Naive B cell (primary cell): ENCODE data around the gene ENTHD1. TPM values are rescaled to one million over a fixed set of nuclear protein-coding genes. Genes with fewer than 3 reads are reported as not detected.

Experiments
- ATAC-seq, 2 donors: fragments of 150-1000 bp; cut with Tn5 transposase; 2 replicates each; pipeline ENCODE4 v1.10.0; 2021; ENCODE audit warnings: low read depth in 2 of 2, mild to moderate bottlenecking in 2 of 2, moderate library complexity in 2 of 2
- DNase-seq: peaks from one replicate; pipeline ENCODE4 v3.0.0; 2022
- H3K27ac Mint-ChIP-seq, 6 donors: one replicate each; pipeline ENCODE4 v1.8.0; 2020 to 2022; ENCODE audit warnings: mild to moderate bottlenecking in 6 of 6, mixed read lengths in 6 of 6, moderate library complexity in 5 of 6, inconsistent platforms in 2 of 6
- H3K27me3 Mint-ChIP-seq, 3 donors: one replicate each; pipeline ENCODE4 v1.8.0; 2021 to 2022; ENCODE audit warnings: mixed read lengths in 3 of 3, mild to moderate bottlenecking in 1 of 3
- H3K36me3 Mint-ChIP-seq, 2 donors: one replicate each; pipeline ENCODE4 v1.8.0; 2020 to 2022; ENCODE audit warnings: mixed read lengths in 2 of 2, inconsistent platforms in 1 of 2, mild to moderate bottlenecking in 1 of 2
- H3K4me1 Mint-ChIP-seq, 3 donors: one replicate each; pipeline ENCODE4 v1.8.0; 2020 to 2022; ENCODE audit warnings: mixed read lengths in 3 of 3, inconsistent platforms in 1 of 3, mild to moderate bottlenecking in 1 of 3, moderate library complexity in 1 of 3
- H3K4me3 Mint-ChIP-seq, 8 donors: one replicate each; pipeline ENCODE4 v1.8.0; 2020 to 2022; ENCODE audit warnings: mild to moderate bottlenecking in 8 of 8, mixed read lengths in 8 of 8, moderate library complexity in 8 of 8, inconsistent platforms in 2 of 8
- H3K9me3 Mint-ChIP-seq, 7 donors: one replicate each; pipeline ENCODE4 v1.8.0; 2020 to 2022; ENCODE audit warnings: mixed read lengths in 7 of 7, mild to moderate bottlenecking in 5 of 7, inconsistent platforms in 2 of 7, moderate library complexity in 1 of 7
- polyA plus RNA-seq, 6 donors: library from polyadenylated mRNA; unstranded; fragments of 300-500 nt; fragmentation: Illumina TruSeq; gene quantifications; one replicate each; pipeline ENCODE4 v1.2.3, GENCODE V29; 2021; ENCODE audit warnings: low read depth in 6 of 6

Gene ENTHD1
- polyA plus RNA-seq, 6 donors from 2014 or later: not detected

DNA sequence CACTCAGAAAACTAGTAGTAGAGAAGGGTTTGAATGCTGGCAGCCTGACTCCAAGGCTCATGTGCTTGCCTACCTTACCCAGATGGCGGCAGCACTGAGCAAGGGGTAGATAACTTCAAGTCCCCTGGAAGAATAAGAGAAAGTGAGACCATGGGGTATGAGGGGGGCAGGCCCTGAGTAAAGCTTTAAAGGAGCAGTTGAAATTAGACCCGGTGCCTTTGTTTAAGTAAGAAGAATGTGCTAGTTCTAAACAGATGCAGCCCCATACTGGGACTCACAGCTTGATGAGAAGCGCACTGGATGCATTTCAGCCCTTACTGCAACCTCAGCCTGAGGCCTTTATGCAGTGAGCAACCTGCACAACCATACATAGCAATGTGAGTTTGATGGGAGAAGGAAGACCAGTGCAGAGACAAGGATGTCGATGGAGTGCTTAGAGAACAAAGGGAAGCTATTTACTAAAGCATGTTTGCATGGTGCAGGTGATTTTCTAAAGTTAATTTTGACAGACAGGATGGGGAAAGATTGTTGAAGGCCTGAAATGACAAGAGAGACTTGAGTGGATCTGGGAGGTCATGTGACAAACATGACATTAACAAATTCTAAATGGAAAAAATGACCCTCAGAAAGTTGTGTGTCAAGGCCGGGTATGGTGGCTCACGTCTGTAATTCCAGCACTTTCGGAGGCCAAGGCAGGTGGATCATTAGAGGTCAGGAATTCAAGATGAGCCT is 39.5 kb upstream of the ENTHD1 start:
- Mint-ChIP-seq H3K4me3 (peak overlapping the region in 7 of 8 donors; percentile 1 to 83 (median 59)), H3K9me3 (no peaks in the 10 kb centered on the region), H3K27me3 (no peaks in the 10 kb centered on the region), H3K36me3 (peaks cover 0 to 3% of the 10 kb centered on the region in 2 donors), H3K4me1 (peaks cover 43 to 62% (median 56%) of the 10 kb centered on the region in 3 donors), H3K27ac (peak overlapping the region; percentile 6 to 91 (median 88))
- DNase-seq: no peak
- ATAC-seq: peak; percentile 15 to 22

DNA sequence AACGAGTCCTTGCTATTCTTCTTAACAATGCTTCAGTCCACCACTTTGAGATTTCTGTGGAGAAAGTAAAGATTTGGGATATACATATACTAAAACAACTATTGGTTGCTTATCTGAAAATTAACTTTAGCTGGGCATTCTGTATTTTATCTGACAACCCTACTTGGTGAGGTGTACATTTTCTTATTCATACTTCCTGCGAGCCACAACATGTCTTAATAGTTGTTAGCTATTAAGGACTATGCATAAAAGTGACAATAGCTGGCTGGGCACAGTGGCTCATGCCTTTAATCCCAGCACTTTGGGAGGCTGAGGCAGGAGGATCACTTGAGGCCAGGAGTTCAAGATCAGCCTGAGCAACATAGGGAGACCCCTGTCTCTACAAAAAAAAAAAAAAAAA is 38.6 kb upstream of the ENTHD1 start:
- H3K27me3 Mint-ChIP-seq: no peaks in the 10 kb centered on the region
- peak overlapping the region in 1 of 6 donors; percentile 6 for H3K27ac Mint-ChIP-seq
- peaks cover 40 to 53% (median 46%) of the 10 kb centered on the region in 3 donors for H3K4me1 Mint-ChIP-seq
- DNase-seq: no peak
- peaks cover 0 to 8% of the 10 kb centered on the region in 2 donors for H3K36me3 Mint-ChIP-seq
- no peak for ATAC-seq
- H3K4me3 Mint-ChIP-seq: no peak overlapping the region
- no peaks in the 10 kb centered on the region for H3K9me3 Mint-ChIP-seq

DNA sequence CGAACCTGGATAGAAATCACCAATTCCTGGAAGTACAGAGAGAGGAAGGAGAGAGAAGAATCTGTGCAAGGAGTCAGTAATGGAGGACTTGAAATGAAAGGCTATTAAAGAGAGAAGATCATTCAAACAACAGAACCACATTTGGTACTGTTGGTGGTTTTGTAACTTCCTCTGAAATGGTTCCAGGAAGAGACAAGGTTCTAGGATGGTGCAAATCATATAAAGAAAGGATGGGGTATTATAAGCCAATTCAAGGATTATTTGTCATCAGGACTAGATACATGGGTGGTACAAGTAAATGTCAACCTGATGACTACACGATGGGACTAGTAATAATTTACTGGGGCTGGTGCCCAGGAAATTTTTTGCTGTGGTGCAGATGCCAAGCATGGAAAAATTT is 37.7 kb upstream of the ENTHD1 start:
- Mint-ChIP-seq H3K4me1 (peaks cover 34 to 53% (median 42%) of the 10 kb centered on the region in 3 donors), H3K4me3 (no peak overlapping the region), H3K9me3 (no peaks in the 10 kb centered on the region), H3K36me3 (peaks cover 0 to 12% of the 10 kb centered on the region in 2 donors), H3K27me3 (no peaks in the 10 kb centered on the region), H3K27ac (no peak overlapping the region)
- DNase-seq: no peak
- no peak for ATAC-seq

DNA sequence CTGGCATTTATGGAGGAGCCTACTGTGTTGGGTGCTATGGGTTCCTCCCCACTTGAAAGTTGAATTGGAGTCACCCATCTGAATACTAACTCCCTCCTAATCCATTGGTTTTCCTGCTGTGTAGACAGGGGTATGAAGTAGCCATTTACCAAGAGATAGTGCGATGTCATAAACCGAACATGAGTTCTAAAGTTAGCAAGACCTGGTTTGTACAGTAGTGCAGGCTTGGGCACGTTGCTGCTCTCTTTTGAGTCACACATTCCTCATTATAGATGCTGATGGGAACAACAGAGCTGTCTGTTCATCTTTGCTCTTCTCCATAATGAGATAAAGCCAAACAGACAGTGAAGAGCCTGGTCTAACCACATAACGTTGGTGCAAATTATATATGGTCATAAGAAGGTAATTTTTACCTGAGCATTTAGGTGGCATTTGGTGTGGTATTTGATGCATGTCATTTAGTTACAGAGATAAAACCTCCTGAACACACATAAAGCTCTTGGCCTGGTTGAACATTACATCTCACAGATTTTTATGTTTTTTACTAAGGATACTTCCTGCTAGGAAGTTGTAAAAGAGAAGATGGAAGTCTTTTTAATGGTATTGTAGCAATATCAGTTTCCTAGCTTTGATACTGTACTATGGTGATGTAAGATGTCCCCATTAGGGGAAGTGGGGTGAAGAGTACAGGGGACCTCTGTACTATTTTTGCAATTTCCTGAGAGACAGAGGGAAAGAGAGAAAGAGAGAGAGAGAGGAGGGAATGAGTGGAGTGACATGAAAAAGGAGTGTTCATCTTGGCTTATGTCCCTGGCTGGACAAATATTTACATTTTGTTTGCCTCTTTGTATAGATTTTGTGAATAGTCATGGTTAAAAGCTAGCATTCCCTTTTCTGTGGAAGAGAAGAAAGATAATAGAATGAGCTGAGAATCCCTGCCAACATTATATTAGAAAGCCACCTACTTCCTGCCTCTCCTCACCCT is 35.3 kb upstream of the ENTHD1 start:
- Mint-ChIP-seq H3K4me3 (no peak overlapping the region), H3K27me3 (no peaks in the 10 kb centered on the region), H3K4me1 (peaks cover 33 to 53% (median 36%) of the 10 kb centered on the region in 3 donors), H3K36me3 (peaks cover 0 to 14% of the 10 kb centered on the region in 2 donors), H3K27ac (peak overlapping the region in 1 of 6 donors; percentile 4), H3K9me3 (no peaks in the 10 kb centered on the region)
- ATAC-seq (no peak), DNase-seq (no peak)

DNA sequence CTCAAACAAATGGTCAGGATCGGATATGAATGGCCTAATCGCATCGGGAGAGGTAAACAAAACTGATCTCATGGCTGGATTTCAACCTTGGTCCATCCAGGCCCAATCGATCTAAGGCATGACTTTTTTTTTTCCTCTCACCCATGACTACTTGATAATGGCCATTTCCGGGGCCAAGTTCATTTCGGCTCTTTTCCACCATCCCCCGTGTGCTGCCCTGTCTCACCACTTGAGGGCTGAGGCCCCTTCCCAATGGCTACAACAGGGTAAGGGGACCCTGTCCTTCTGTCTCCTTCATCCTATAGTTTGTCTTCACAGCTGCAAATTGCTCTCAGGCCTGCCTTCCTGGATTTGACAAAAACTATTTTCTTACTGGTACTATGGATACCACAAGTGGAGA is 34.0 kb upstream of the ENTHD1 start:
- no peak for ATAC-seq
- peak overlapping the region in 1 of 8 donors; percentile 36 for H3K4me3 Mint-ChIP-seq
- peaks cover 1 to 14% of the 10 kb centered on the region in 2 donors for H3K36me3 Mint-ChIP-seq
- no peaks in the 10 kb centered on the region for H3K27me3 Mint-ChIP-seq
- peak overlapping the region in 2 of 6 donors; percentile 35 to 44 for H3K27ac Mint-ChIP-seq
- no peak for DNase-seq
- H3K4me1 Mint-ChIP-seq: peaks cover 23 to 45% (median 26%) of the 10 kb centered on the region in 3 donors
- H3K9me3 Mint-ChIP-seq: no peaks in the 10 kb centered on the region

DNA sequence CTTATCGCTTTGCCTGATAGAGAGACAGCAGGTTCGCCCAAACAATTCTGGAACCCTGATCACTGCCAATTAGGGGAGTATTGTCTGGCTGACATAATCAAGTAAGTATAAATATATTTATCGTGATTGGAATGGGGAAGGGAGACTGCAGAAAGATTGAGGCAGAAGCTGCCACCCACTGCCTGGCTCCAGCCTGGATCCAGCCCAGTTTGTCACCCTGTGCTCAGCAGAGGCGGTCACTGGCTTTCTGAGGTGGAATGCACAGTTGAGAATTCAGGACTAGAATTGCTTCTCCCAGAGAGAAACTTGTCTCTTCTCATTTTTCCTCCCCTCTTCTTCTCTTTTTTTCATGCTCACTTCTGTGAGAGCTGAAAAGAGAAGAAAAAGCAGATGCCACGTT is 33.2 kb upstream of the ENTHD1 start:
- peak overlapping the region in 2 of 8 donors; percentile 48 to 50 for H3K4me3 Mint-ChIP-seq
- H3K9me3 Mint-ChIP-seq: no peaks in the 10 kb centered on the region
- peaks cover 9 to 14% of the 10 kb centered on the region in 2 donors for H3K36me3 Mint-ChIP-seq
- H3K4me1 Mint-ChIP-seq: peaks cover 31 to 46% (median 34%) of the 10 kb centered on the region in 3 donors
- DNase-seq: no peak
- no peak for ATAC-seq
- H3K27ac Mint-ChIP-seq: peak overlapping the region in 1 of 6 donors; percentile 43
- no peaks in the 10 kb centered on the region for H3K27me3 Mint-ChIP-seq

DNA sequence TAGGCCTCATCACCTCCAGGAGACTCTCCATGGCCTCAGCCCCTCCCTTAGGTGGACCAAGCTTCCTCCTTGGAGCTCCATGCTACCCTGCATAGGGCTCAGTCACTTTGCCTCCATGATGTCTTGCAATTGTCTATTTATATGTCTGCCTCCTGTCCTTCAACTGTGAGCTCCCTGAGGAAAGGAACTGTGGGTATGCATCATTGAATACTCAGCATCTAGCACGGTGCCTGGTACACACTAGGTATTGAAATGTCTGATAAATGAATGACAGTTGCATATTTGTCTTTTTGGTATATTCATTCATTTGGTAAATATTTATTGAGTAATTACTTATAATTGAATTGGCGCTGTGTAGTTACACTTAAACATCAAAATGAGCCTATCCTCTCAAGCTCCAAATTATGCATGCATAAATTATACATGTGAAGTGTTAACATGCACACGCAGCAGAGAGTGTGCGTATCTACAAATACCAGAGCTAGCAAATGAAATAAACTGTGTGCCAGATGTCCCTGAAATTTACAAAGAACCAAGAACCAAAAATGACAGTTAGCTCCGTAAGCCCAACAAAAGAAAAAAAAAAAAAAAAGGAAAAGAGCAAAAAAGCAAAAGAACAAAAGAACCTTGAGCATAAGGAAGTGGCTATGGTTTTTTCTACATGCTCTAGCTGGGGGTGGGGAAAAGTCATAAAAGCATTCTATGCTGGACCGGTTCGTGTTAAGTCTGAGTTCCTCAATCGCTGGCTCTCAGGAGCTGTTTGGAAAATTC is 32.5 kb upstream of the ENTHD1 start:
- Mint-ChIP-seq H3K27ac (peak overlapping the region in 4 of 6 donors; percentile 43 to 82 (median 62)), H3K27me3 (no peaks in the 10 kb centered on the region), H3K36me3 (peaks cover 10 to 14% of the 10 kb centered on the region in 2 donors), H3K4me3 (peak overlapping the region in 4 of 8 donors; percentile 17 to 50 (median 26)), H3K4me1 (peaks cover 31 to 48% (median 39%) of the 10 kb centered on the region in 3 donors), H3K9me3 (no peaks in the 10 kb centered on the region)
- ATAC-seq (no peak), DNase-seq (no peak)

DNA sequence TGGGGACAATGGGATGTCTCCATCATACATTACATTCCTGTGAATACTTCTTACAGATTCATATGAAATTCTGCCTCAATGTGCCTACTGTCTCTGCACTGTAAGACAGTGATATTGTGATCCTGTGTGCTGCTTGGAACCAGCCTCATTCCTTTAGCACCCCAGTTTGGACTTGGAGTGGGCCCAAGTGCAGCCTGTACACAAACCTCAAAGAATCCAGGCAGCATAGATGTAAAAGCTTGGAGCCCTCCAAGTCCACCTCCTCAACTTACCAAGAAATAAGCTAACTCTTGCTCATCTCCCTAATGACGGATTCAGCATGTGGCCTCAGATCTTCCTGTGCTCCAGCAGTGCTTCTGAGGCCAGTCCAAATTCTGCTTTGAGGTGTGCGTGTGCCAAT is 31.7 kb upstream of the ENTHD1 start:
- Mint-ChIP-seq H3K4me1 (peaks cover 31 to 56% (median 47%) of the 10 kb centered on the region in 3 donors), H3K27me3 (no peaks in the 10 kb centered on the region)

DNA sequence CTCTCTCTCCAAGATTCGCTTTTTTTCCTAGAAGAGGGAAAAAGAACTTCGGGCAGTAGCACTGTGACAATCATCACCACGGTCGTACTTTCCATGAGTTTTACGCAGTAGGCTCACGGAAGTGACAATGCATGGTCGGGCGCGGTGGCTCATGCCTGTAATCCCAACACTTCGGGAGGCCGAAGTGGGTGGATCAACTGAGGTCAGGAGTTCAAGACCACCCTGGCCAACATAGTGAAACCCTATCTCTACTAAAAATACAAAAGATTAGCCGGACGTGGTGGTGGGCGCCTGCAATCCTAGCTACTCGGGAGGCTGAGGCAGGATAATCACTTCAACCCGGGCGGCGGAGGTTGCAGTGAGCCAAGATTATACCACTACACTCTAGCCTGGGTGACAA is 30.7 kb upstream of the ENTHD1 start:
- Mint-ChIP-seq H3K36me3 (peaks cover 10 to 14% of the 10 kb centered on the region in 2 donors), H3K27ac (no peak overlapping the region), H3K9me3 (no peaks in the 10 kb centered on the region), H3K4me1 (peaks cover 31 to 59% (median 56%) of the 10 kb centered on the region in 3 donors), H3K27me3 (no peaks in the 10 kb centered on the region), H3K4me3 (no peak overlapping the region)
- DNase-seq (no peak), ATAC-seq (no peak)

More for the DNA sequence above, 31.7 kb upstream of the ENTHD1 start:
- ATAC-seq (no peak), DNase-seq (no peak)
- Mint-ChIP-seq H3K27ac (peak overlapping the region in 3 of 6 donors; percentile 26 to 82 (median 64)), H3K36me3 (peaks cover 10 to 14% of the 10 kb centered on the region in 2 donors), H3K9me3 (no peaks in the 10 kb centered on the region), H3K4me3 (peak overlapping the region in 2 of 8 donors; percentile 17 to 29)

DNA sequence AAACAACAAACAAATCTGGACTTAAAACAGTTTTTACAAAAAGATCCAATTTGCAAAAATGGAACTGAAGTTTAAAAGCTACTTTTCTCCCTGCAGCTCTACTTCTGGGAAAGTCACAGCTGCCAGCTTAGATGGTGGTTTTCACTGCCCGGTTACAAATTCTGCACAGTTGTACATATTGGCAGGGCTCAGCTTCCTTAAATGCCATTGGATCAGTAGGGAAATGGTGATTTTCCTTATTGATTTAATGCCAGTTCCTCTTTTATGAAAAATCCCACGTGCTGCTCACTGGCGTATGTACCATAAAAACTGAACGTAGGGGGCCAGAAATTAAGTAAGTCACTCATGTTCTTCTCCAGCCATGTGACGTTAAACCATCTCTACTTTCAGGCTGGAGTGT is 30.1 kb upstream of the ENTHD1 start:
- Mint-ChIP-seq H3K4me1 (peaks cover 31 to 59% (median 57%) of the 10 kb centered on the region in 3 donors), H3K27ac (no peak overlapping the region), H3K27me3 (no peaks in the 10 kb centered on the region), H3K9me3 (no peaks in the 10 kb centered on the region), H3K36me3 (peaks cover 10 to 14% of the 10 kb centered on the region in 2 donors), H3K4me3 (no peak overlapping the region)
- DNase-seq: no peak
- no peak for ATAC-seq

DNA sequence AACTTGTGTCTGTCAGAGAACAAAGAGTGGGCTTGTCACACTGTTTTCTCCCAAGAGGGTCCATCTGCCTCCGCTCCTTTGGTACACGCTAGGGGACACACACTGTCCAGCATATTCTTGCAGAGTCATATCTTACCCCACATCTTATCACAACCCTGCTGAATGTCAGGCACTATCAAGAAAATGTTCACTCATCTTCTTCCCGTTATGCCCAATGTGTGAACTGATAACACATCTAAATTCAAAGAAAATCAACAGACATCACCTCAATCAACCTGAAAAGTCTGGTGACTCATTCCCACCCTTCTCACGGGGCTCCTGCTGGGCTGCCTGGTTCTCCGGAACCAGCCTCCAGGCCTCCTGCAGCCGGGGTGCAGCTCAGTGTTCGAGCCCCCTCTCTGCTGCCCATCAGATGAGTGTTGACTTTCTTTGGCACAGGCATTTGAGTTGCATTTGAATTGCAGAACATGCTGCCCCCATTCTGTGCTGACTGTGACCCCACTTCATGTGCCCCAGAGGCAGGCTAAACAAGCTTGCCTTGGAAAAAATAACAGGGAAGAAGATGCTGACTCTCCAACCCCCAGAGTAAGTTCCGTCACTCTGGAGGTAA is 26.7 kb upstream of the ENTHD1 start:
- DNase-seq (no peak), ATAC-seq (no peak)
- H3K9me3 Mint-ChIP-seq: no peaks in the 10 kb centered on the region
- H3K36me3 Mint-ChIP-seq: peaks cover 4 to 10% of the 10 kb centered on the region in 2 donors
- H3K4me3 Mint-ChIP-seq: no peak overlapping the region
- no peaks in the 10 kb centered on the region for H3K27me3 Mint-ChIP-seq
- peak overlapping the region in 1 of 6 donors; percentile 24 for H3K27ac Mint-ChIP-seq
- peaks cover 25 to 67% (median 61%) of the 10 kb centered on the region in 3 donors for H3K4me1 Mint-ChIP-seq

DNA sequence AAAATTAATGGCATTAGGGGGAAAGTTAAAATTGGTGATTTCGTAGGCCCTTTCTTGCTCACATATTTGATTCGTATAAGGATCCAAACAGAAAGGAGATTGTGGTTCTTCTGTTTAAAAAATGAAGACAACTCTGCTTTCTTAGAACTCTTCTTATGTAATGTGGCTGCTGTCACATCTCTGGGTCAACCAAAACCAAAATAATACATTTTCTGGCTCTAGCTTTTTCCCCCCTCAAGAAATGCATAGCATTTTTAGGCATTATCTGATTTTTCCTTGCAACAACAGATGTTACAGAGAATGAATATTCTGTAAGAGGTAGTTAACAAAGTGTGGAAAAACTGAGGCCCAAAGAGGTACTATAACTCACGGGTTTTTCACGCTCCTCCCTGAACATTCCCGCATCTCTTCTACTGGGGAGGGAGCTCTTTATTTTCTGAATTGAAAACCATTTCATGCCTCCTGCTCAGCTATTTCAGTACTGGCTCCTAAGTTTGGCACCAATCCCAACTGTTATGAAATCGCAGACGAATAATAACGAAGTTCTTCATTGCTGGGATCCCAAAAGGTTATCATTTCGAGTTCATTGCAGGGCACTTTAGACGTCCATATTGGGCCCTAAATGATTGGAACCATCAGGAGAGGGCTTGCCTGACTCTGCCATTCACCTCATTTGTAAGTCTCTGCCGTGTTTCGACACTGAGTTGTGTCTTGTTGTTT is 24.4 kb upstream of the ENTHD1 start:
- no peaks in the 10 kb centered on the region for H3K9me3 Mint-ChIP-seq
- DNase-seq (no peak), ATAC-seq (no peak)
- H3K4me1 Mint-ChIP-seq: peaks cover 31 to 80% (median 64%) of the 10 kb centered on the region in 3 donors
- H3K27ac Mint-ChIP-seq: peak overlapping the region in 2 of 6 donors; percentile 28 to 59
- H3K4me3 Mint-ChIP-seq: peak overlapping the region in 1 of 8 donors; percentile 7
- H3K27me3 Mint-ChIP-seq: no peaks in the 10 kb centered on the region
- peaks cover 4 to 10% of the 10 kb centered on the region in 2 donors for H3K36me3 Mint-ChIP-seq
